ENCODE measurements around the gene WNT5B. TPM values are rescaled to one million over a fixed set of nuclear protein-coding genes. Genes with fewer than 3 reads are reported as not detected.

Gene WNT5B
- total RNA-seq, 4 donors from 2014 or later, result 11.7 to 34.1 (median 17.6) TPM

DNA sequence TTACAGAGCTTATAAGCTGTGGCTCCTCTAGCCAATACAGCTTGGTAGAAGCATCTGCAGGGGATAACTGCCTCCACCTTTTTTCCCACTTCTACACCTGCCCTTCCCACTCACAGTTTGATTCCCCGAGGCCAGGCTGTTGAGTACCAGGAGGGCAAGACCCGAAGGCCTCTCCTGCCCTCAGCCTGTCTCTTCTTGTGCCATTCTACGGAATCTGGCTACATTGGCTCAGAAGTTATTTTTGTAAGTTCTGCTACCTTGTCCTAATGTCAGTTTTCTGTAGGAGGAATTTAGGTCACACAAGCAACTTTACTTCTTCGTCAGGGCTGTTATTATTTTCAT is 46.4 kb upstream of the WNT5B start:
- Histone ChIP-seq H3K27me3 (no peaks in the 10 kb centered on the region), H3K27ac (no peak overlapping the region), H3K36me3 (peaks cover 0 to 4% (median 0%) of the 10 kb centered on the region in 3 donors), H3K9me3 (no peaks in the 10 kb centered on the region), H3K4me1 (peaks cover 0 to 37% (median 0%) of the 10 kb centered on the region in 4 donors), H3K4me3 (no peak overlapping the region)
- TF ChIP-seq EP300 (IDR thresholded peaks at IDR 0.05), result no peak
- TF ChIP-seq POLR2A (IDR thresholded peaks at IDR 0.05), result no peak
- TF ChIP-seq, protein P1, sequence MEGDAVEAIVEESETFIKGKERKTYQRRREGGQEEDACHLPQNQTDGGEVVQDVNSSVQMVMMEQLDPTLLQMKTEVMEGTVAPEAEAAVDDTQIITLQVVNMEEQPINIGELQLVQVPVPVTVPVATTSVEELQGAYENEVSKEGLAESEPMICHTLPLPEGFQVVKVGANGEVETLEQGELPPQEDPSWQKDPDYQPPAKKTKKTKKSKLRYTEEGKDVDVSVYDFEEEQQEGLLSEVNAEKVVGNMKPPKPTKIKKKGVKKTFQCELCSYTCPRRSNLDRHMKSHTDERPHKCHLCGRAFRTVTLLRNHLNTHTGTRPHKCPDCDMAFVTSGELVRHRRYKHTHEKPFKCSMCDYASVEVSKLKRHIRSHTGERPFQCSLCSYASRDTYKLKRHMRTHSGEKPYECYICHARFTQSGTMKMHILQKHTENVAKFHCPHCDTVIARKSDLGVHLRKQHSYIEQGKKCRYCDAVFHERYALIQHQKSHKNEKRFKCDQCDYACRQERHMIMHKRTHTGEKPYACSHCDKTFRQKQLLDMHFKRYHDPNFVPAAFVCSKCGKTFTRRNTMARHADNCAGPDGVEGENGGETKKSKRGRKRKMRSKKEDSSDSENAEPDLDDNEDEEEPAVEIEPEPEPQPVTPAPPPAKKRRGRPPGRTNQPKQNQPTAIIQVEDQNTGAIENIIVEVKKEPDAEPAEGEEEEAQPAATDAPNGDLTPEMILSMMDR (IDR thresholded peaks at IDR 0.05), result no peak
- no peak for DNase-seq (ENCODE audit: low spot score in 2 of 2)
- WGBS, 2 donors, result 88 to 92% methylated on average over 4 of the region's 4 CpGs

DNA sequence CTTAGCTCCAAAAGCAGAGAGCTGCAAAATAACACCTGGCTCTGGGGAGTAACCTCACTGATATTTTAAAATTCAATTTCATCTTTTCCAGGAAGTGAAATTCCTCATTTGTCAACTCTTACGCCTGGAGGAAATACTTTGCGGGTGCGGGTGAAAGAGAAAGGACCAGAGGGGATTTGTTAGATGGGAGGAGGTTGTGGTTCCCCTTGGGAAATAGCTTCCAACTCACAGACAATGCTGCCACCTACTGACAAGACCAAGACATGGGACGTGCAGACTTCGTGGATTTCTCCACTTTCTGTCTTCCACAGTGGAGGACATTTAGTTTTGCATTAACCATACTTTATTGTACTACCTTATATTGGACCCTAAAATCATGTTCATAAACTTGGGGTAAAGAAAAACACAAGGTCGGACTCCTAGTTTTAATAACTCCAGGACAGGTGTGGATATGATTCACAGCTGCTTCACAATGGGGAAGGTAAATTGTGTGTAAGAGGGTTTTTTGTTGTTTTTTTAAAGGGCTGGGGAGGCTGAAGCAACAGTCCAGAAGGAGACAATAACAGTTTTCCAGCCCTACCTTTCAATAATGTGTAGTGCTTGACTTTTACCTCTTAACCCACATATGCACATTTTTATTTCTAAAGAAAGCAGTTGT is 45.5 kb upstream of the WNT5B start:
- peaks cover 0 to 45% (median 0%) of the 10 kb centered on the region in 4 donors for H3K4me1 ChIP-seq
- no peak overlapping the region for H3K27ac ChIP-seq
- WGBS, 2 donors, result 2% methylated on average over 6 of the region's 6 CpGs
- peak overlapping the region in 1 of 4 donors; percentile 0 for H3K4me3 ChIP-seq
- H3K9me3 ChIP-seq, result no peaks in the 10 kb centered on the region
- TF ChIP-seq, protein P1 (IDR thresholded peaks at IDR 0.05), result peak; percentile 71 to 89 (median 78)
- TF ChIP-seq POLR2A (IDR thresholded peaks at IDR 0.05) (no peak), EP300 (IDR thresholded peaks at IDR 0.05) (peak in 1 of 2 donors; percentile 38)
- peak; percentile 51 to 76 for DNase-seq (ENCODE audit: low spot score in 2 of 2)
- H3K27me3 ChIP-seq, result no peaks in the 10 kb centered on the region
- H3K36me3 ChIP-seq, result peaks cover 0 to 4% (median 0%) of the 10 kb centered on the region in 3 donors

DNA sequence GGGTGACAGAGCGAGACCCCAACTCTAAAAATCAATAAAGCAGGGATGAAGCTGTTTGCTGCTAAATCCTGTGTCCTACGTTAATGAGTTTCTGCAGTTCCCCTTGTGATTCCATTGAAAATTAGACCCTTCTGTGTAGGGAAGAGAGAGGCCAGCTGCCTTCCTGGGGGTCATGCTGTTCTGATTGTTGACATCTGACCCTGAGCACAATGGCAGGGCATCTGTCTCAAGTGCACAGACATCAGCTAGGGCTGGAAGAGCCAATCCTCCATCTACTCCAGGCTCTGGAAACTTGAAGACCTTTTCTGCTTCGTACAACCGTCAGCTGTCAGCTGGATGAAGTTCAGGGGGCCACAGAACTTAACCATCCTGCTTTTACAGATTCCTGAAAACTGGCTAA is 44.7 kb upstream of the WNT5B start:
- peaks cover 0 to 4% (median 0%) of the 10 kb centered on the region in 3 donors for H3K36me3 ChIP-seq
- no peaks in the 10 kb centered on the region for H3K9me3 ChIP-seq
- H3K27me3 ChIP-seq, result no peaks in the 10 kb centered on the region
- peaks cover 0 to 50% (median 0%) of the 10 kb centered on the region in 4 donors for H3K4me1 ChIP-seq
- H3K27ac ChIP-seq, result no peak overlapping the region
- no peak for TF ChIP-seq POLR2A (IDR thresholded peaks at IDR 0.05)
- TF ChIP-seq EP300 (IDR thresholded peaks at IDR 0.05), result no peak
- TF ChIP-seq, protein P1 (IDR thresholded peaks at IDR 0.05), result no peak
- 84 to 88% methylated on average over 4 of the region's 4 CpGs for WGBS, 2 donors
- no peak for DNase-seq (ENCODE audit: low spot score in 2 of 2)
- no peak overlapping the region for H3K4me3 ChIP-seq

DNA sequence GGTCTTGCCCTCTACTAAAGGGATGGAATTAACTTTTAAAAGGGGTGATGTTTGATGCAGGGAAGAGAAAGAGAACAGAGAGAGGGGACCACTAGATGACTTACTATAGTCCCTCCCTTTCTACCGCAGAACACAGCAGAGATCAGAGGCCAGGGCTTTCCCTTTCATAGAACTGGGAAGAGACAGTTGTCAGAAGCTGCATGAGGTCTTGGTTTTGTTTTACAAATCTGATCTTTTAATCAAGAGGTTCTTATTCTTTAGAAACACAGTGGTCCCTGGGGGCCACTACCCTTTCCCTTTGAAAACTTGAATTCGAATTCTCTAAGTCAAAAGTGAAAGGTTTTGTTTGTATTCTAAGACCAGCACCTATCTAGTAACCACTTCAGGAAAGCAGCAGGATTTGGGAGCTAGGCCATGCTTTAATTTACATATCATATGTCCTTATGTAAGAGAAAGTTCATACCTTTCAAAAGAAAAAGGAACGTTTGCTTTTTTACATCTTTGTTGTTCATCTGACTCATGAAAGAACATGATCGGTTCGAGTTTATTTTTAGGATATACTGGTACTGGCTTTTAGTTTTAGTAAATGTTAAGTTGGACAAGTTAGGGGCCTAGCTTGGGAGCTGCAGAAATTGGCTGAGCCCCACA is 41.0 kb upstream of the WNT5B start:
- Histone ChIP-seq H3K4me1 (peaks cover 0 to 78% (median 23%) of the 10 kb centered on the region in 4 donors), H3K9me3 (no peaks in the 10 kb centered on the region), H3K4me3 (no peak overlapping the region), H3K27me3 (no peaks in the 10 kb centered on the region), H3K27ac (peak overlapping the region in 2 of 4 donors; percentile 8 to 53), H3K36me3 (peaks cover 0 to 4% (median 0%) of the 10 kb centered on the region in 3 donors)
- WGBS, 2 donors, result 34 to 37% methylated on average over 5 of the region's 5 CpGs
- DNase-seq (ENCODE audit: low spot score in 2 of 2), result no peak
- no peak for TF ChIP-seq EP300 (IDR thresholded peaks at IDR 0.05)
- TF ChIP-seq POLR2A (IDR thresholded peaks at IDR 0.05), result no peak
- TF ChIP-seq, protein P1 (IDR thresholded peaks at IDR 0.05), result no peak

DNA sequence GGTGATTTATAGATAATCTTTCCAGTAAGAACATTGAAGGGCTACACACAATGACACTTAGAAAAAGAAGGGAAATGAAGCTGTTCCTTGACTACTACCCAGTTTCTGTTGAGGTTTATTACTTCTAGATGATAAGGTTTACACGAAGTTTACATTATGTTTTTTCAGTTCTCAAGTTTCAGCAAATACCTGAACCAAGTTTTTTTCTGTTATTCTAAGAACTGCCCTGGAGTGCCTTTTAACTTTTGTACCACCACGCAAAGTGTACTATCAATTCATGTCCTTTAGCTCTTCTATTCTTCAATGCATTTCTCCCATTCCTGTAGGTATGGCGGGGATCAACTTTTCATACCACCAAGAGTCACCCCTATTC is 40.5 kb upstream of the WNT5B start:
- TF ChIP-seq EP300 (IDR thresholded peaks at IDR 0.05) (no peak), POLR2A (IDR thresholded peaks at IDR 0.05) (no peak)
- TF ChIP-seq, protein P1 (IDR thresholded peaks at IDR 0.05), result no peak
- H3K27me3 ChIP-seq, result no peaks in the 10 kb centered on the region

More for the DNA sequence above, 40.5 kb upstream of the WNT5B start:
- peak overlapping the region in 1 of 4 donors; percentile 53 for H3K27ac ChIP-seq
- DNase-seq (ENCODE audit: low spot score in 2 of 2), result no peak
- H3K9me3 ChIP-seq, result no peaks in the 10 kb centered on the region
- H3K36me3 ChIP-seq, result peaks cover 0 to 4% (median 0%) of the 10 kb centered on the region in 3 donors
- H3K4me3 ChIP-seq, result no peak overlapping the region
- H3K4me1 ChIP-seq, result peaks cover 0 to 78% (median 26%) of the 10 kb centered on the region in 4 donors
- WGBS, 2 donors, result 79 to 85% methylated on average over 3 of the region's 3 CpGs

Measured in tibial nerve (tissue), 4 donors.